Mesenchymal stem cell (in vitro differentiated cells and primary cell): ENCODE data around the gene ALOXE3.
"Not testable (repeated sequence)": the region's sequence is repeated elsewhere in the genome, so short reads cannot be mapped to it uniquely, and the experiment has no call there.

Experiments used
- DNase-seq: peaks from one replicate; pipeline ENCODE4 v3.0.0-alpha.2; 2013
- H2AFZ ChIP-seq: one replicate; pipeline ENCODE4 v1.6.1; 2013; ENCODE audit warnings: low read depth, mild to moderate bottlenecking, control low read depth, inconsistent platforms, low read length, moderate library complexity
- H2AK5ac ChIP-seq: 2 replicates; pipeline ENCODE4 v1.6.1; 2013; ENCODE audit warnings: low read length, moderate library complexity, mild to moderate bottlenecking, inconsistent platforms; ENCODE audit not compliant: severe bottlenecking
- H2BK120ac ChIP-seq: one replicate; pipeline ENCODE4 v1.6.1; 2013; ENCODE audit warnings: low read depth, mild to moderate bottlenecking, inconsistent platforms, low read length, moderate library complexity
- H2BK12ac ChIP-seq, 2 experiments: one replicate each; pipeline ENCODE4 v1.6.1; 2013; ENCODE audit warnings: inconsistent platforms in 2 of 2, low read length in 2 of 2, mild to moderate bottlenecking in 2 of 2, moderate library complexity in 2 of 2, control low read depth in 1 of 2
- H2BK15ac ChIP-seq: one replicate; pipeline ENCODE4 v1.6.1; 2013; ENCODE audit warnings: mild to moderate bottlenecking, low read depth, inconsistent platforms; ENCODE audit not compliant: poor library complexity, severe bottlenecking
- H2BK5ac ChIP-seq: 2 replicates; pipeline ENCODE4 v1.6.1; 2013; ENCODE audit warnings: low read depth, mild to moderate bottlenecking, low read length, control low read depth, inconsistent platforms; ENCODE audit not compliant: poor library complexity, severe bottlenecking
- H3K14ac ChIP-seq, 2 experiments: one replicate each; pipeline ENCODE4 v1.6.1; 2013; ENCODE audit warnings: inconsistent platforms in 2 of 2, low read length in 2 of 2, control low read depth in 1 of 2, mild to moderate bottlenecking in 1 of 2, moderate library complexity in 1 of 2
- H3K18ac ChIP-seq, 2 experiments: one replicate each; pipeline ENCODE4 v1.6.1; 2013; ENCODE audit warnings: inconsistent platforms in 2 of 2, low read length in 2 of 2, control low read depth in 1 of 2, low read depth in 1 of 2, mild to moderate bottlenecking in 1 of 2
- H3K23ac ChIP-seq, 2 experiments: one replicate each; pipeline ENCODE4 v1.6.1; 2013; ENCODE audit warnings: inconsistent platforms in 2 of 2, low read length in 2 of 2, mild to moderate bottlenecking in 2 of 2, moderate library complexity in 2 of 2, control low read depth in 1 of 2
- H3K27ac ChIP-seq: 2 replicates; pipeline ENCODE4 v1.5.1; 2013; ENCODE audit warnings: mild to moderate bottlenecking, moderate library complexity, low read length, control low read depth, inconsistent platforms; ENCODE audit not compliant: poor library complexity, severe bottlenecking
- H3K27me3 ChIP-seq, 2 experiments: 2 replicates each; pipeline versions ENCODE4 v1.6.1 to v1.7.0; 2013; ENCODE audit warnings: low read length in 2 of 2, mild to moderate bottlenecking in 2 of 2, moderate library complexity in 2 of 2, control low read depth in 1 of 2, inconsistent platforms in 1 of 2; ENCODE audit not compliant: control insufficient read depth in 1 of 2, insufficient read depth in 1 of 2
- H3K36me3 ChIP-seq, 2 experiments: 2 replicates each; pipeline versions ENCODE4 v1.6.1 to v1.7.0; 2013; ENCODE audit warnings: low read length in 2 of 2, control low read depth in 1 of 2, inconsistent platforms in 1 of 2, low read depth in 1 of 2, mild to moderate bottlenecking in 1 of 2; ENCODE audit not compliant: insufficient read depth in 2 of 2, control insufficient read depth in 1 of 2
- H3K4ac ChIP-seq, 2 experiments: one replicate each; pipeline ENCODE4 v1.6.1; 2013; ENCODE audit warnings: inconsistent platforms in 2 of 2, low read length in 2 of 2, mild to moderate bottlenecking in 2 of 2, moderate library complexity in 2 of 2, control low read depth in 1 of 2, low read depth in 1 of 2
- H3K4me1 ChIP-seq: 2 replicates; pipeline ENCODE4 v1.6.1; 2013; ENCODE audit warnings: low read depth, low read length, control low read depth; ENCODE audit not compliant: control insufficient read depth, insufficient read depth
- H3K4me2 ChIP-seq: 2 replicates; pipeline ENCODE4 v1.6.1; 2013; ENCODE audit warnings: low read length, mild to moderate bottlenecking, inconsistent platforms; ENCODE audit not compliant: poor library complexity, severe bottlenecking
- H3K4me3 ChIP-seq, 2 experiments: 2 replicates each; pipeline versions ENCODE4 v1.5.1 to v1.7.0; 2013; ENCODE audit warnings: low read length in 2 of 2, mild to moderate bottlenecking in 2 of 2, control low read depth in 1 of 2, low read depth in 1 of 2; ENCODE audit not compliant: insufficient read depth in 1 of 2
- H3K79me1 ChIP-seq: replicated peaks from 2 replicates; pipeline ENCODE4 v1.6.1; 2013; ENCODE audit warnings: mild to moderate bottlenecking, control low read depth, low read length, inconsistent platforms; ENCODE audit not compliant: poor library complexity, severe bottlenecking
- H3K9ac ChIP-seq: 2 replicates; pipeline ENCODE4 v1.7.0; 2013; ENCODE audit warnings: mild to moderate bottlenecking, low read length, moderate library complexity
- H3K9me3 ChIP-seq: 2 replicates; pipeline ENCODE4 v1.7.0; 2013; ENCODE audit warnings: mild to moderate bottlenecking, low read length; ENCODE audit not compliant: control insufficient read depth
- H4K8ac ChIP-seq: one replicate; pipeline ENCODE4 v1.6.1; 2013; ENCODE audit warnings: inconsistent platforms, mild to moderate bottlenecking, low read length, moderate library complexity
- H4K91ac ChIP-seq: one replicate; pipeline ENCODE4 v1.6.1; 2013; ENCODE audit warnings: mild to moderate bottlenecking, low read length, inconsistent platforms
- whole genome bisulfite sequencing: methylation state at CpG from one replicate; pipeline ENCODE4 v1.1.7; 2013; ENCODE audit warnings: mixed read lengths; 5-methylcytosine and 5-hydroxymethylcytosine counted together

The ALOXE3 gene

GRCh38 chr17:8108972-8109660 is 9.2 kb downstream of the ALOXE3 start:
- peaks cover 0 to 3% of the 10 kb centered on the region in 2 experiments for H3K36me3 ChIP-seq
- peaks cover 57 to 74% of the 10 kb centered on the region in 2 experiments for H3K27me3 ChIP-seq
- no peak overlapping the region for H2AFZ ChIP-seq
- H3K9ac ChIP-seq = no peak overlapping the region
- no peak for DNase-seq
- H3K27ac ChIP-seq = no peak overlapping the region
- H3K79me1 ChIP-seq = no peaks in the 10 kb centered on the region
- H2BK120ac ChIP-seq = no peak overlapping the region
- 78% methylated on average over 33 of the region's 33 CpGs for WGBS
- no peak overlapping the region for H3K14ac ChIP-seq
- no peaks in the 10 kb centered on the region for H3K9me3 ChIP-seq
- H2AK5ac ChIP-seq = no peak overlapping the region
- H4K91ac ChIP-seq = no peak overlapping the region
- H2BK12ac ChIP-seq = peak overlapping the region in 1 of 2 experiments; percentile 26
- no peak overlapping the region for H4K8ac ChIP-seq
- no peak overlapping the region for H3K4me3 ChIP-seq
- no peak overlapping the region for H2BK5ac ChIP-seq
- H3K23ac ChIP-seq = no peak overlapping the region
- H3K4me1 ChIP-seq = peaks cover 9% of the 10 kb centered on the region
- no peak overlapping the region for H3K4me2 ChIP-seq
- no peak overlapping the region for H3K18ac ChIP-seq
- H3K4ac ChIP-seq = no peak overlapping the region
- H2BK15ac ChIP-seq = no peak overlapping the region

GRCh38 chr17:8106980-8107379 is 11.3 kb downstream of the ALOXE3 start:
- H4K8ac ChIP-seq, H3K9ac ChIP-seq, H3K79me1 ChIP-seq, H3K18ac ChIP-seq, H2BK5ac ChIP-seq, DNase-seq, H3K27ac ChIP-seq, H3K14ac ChIP-seq, H4K91ac ChIP-seq, H3K4ac ChIP-seq, H3K36me3 ChIP-seq, H3K23ac ChIP-seq, H3K4me3 ChIP-seq, H2BK120ac ChIP-seq, H3K4me1 ChIP-seq, H2BK15ac ChIP-seq, H3K9me3 ChIP-seq, H2BK12ac ChIP-seq, H2AK5ac ChIP-seq, H2AFZ ChIP-seq, H3K4me2 ChIP-seq: not testable (repeated sequence)
- H3K27me3 ChIP-seq = peaks cover 38 to 68% of the 10 kb centered on the region in 2 experiments
- 90% methylated on average over 4 of the region's 4 CpGs for WGBS

- Histone ChIP-seq H3K9me3 (no peaks in the 10 kb centered on the region), H3K27ac (no peak overlapping the region), H4K8ac (no peak overlapping the region), H3K4me1 (peaks cover 9% of the 10 kb centered on the region), H2BK15ac (no peak overlapping the region), H3K18ac (no peak overlapping the region), H3K23ac (peak overlapping the region in 1 of 2 experiments; percentile 64), H3K79me1 (no peaks in the 10 kb centered on the region), H3K4me2 (no peak overlapping the region), H2BK12ac (no peak overlapping the region), H3K27me3 (peaks cover 28 to 58% of the 10 kb centered on the region in 2 experiments), H3K9ac (no peak overlapping the region), H4K91ac (no peak overlapping the region), H2AFZ (no peak overlapping the region), H3K14ac (no peak overlapping the region), H2AK5ac (no peak overlapping the region), H3K36me3 (peaks cover 0 to 3% of the 10 kb centered on the region in 2 experiments), H2BK5ac (no peak overlapping the region), H3K4me3 (no peak overlapping the region), H3K4ac (no peak overlapping the region), H2BK120ac (no peak overlapping the region)
- 86% methylated on average over 5 of the region's 5 CpGs for WGBS
- DNase-seq = no peak
Observed at GRCh38 chr17:8105957-8106398, 12.3 kb downstream of the ALOXE3 start.

- Histone ChIP-seq H4K8ac (no peak overlapping the region), H3K23ac (no peak overlapping the region), H2BK120ac (no peak overlapping the region), H2BK5ac (no peak overlapping the region), H3K18ac (no peak overlapping the region), H3K14ac (no peak overlapping the region), H3K4me2 (no peak overlapping the region), H3K9me3 (no peaks in the 10 kb centered on the region), H3K4me3 (no peak overlapping the region), H3K9ac (no peak overlapping the region), H3K4me1 (peaks cover 5% of the 10 kb centered on the region), H3K79me1 (no peaks in the 10 kb centered on the region), H2BK15ac (no peak overlapping the region), H3K36me3 (peaks cover 0 to 3% of the 10 kb centered on the region in 2 experiments), H3K27ac (no peak overlapping the region), H2AK5ac (no peak overlapping the region), H3K4ac (no peak overlapping the region), H3K27me3 (peaks cover 17 to 47% of the 10 kb centered on the region in 2 experiments), H2BK12ac (no peak overlapping the region), H4K91ac (no peak overlapping the region), H2AFZ (no peak overlapping the region)
- no peak for DNase-seq
- WGBS = 77% methylated on average over 8 of the region's 8 CpGs
Observed at GRCh38 chr17:8104911-8105310, 13.4 kb downstream of the ALOXE3 start.
